ENCODE results near the gene UCP3.

DNA sequence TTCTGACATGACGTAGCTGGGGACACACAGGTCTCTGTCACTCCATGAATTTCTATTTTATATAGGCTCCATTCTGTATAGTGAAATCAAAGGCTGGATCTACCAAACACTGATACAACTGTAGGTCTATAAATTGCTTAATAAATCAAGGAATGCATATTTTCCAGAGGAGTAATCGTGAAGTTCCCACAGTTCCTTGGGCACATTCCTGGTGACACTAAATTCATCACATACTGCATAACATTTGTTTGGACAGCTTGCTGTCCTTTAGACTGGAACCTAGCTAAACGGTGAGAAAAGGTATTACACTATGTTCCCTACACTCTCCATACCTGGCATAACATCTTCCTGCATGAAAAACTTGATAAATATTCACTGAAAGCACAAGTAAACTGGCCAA, 41.6 kb upstream of the UCP3 start:
- TF ChIP-seq CTCF (IDR thresholded peaks at IDR 0.05; ENCODE audit: control extremely low read depth in 1 of 3, insufficient read depth in 1 of 3, low read depth in 1 of 3, low read length in 3 of 3) (no peak), EP300 (IDR thresholded peaks at IDR 0.05; ENCODE audit: borderline replicate concordance in 1 of 2, low read depth in 2 of 2, low read length in 2 of 2) (no peak), EZH2 (IDR thresholded peaks at IDR 0.05; ENCODE audit: low read depth, low read length, severe bottlenecking) (no peak), TEAD4 (IDR thresholded peaks at IDR 0.05; ENCODE audit: low read depth, low read length) (no peak), POLR2A (IDR thresholded peaks at IDR 0.05; ENCODE audit: control extremely low read depth in 1 of 2, low read depth in 2 of 2, low read length in 2 of 2) (no peak), ZNF274 (IDR thresholded peaks at IDR 0.05; ENCODE audit: borderline replicate concordance, extremely low read depth, low read length) (no peak), NRF1 (IDR thresholded peaks at IDR 0.05; ENCODE audit: low read depth, low read length) (no peak), CHD2 (IDR thresholded peaks at IDR 0.05; ENCODE audit: low read length) (no peak), TCF12 (IDR thresholded peaks at IDR 0.05; ENCODE audit: low read depth, low read length) (no peak)

Measured in H1 (cell line).